RPMI8226 (cell line): ENCODE measurements around the gene TMEM86B.

Source experiments
- DNase-seq: peaks from one replicate; pipeline ENCODE4 v3.0.0-alpha.2; 2015

The TMEM86B gene

GRCh38 chr19:55256562-55257460 is 28.2 kb upstream of the TMEM86B start:
- peak; percentile 45 for DNase-seq

DNA sequence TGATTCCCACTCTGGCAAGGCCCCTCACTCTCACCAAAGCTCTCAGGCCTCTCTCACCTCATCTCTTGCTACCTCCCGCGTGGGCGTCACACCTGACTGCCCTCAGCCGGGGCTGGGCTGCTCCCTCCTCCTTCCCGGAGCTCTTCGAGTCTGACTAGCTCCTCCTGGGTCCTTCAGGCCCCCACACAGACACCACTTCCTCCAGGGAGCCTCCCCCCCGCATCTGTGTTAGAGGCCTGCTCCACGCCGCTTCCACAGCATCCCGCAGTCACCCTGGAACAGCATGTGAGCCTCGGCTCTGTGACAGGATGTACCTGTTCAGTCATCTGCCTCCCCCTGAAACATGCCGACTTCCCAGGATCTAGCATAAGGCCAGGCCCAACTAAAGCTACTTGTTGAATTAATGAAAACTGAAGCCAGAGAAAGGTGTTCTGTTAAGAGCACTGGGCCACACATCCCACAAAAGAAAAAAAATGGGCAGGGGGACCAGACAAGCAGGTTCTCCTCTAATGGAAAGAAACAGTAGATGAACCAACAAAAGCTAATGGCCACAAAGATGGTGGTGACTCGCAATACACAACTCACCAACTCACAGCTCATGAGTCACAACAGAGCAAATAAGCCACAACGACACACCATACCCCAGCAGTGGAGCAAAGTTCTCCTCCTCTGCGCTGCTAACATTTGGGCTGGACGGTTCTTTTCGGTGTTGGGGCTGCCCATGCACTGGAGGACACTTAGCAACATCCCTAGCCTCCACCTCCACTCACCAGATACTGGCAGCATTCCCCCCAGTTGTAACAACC is 27.3 kb upstream of the TMEM86B start:
- peak; percentile 41 for DNase-seq

DNA sequence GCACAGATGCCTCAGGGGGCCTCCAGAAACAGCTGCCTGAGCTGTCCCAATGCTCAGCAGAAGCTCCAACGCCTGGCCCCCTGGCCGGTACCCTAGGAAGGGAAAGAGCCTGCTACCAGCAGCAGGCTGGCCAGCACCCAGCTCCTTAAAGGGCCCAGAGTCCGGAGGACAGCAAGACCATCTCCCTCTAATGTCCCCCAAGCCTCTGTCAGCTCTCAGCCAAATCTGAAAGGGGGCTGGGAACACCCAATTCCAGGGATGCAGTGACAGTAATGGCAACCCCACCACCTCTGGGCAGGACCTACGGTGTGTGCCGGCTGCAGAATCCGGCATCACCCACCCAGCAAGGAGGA is 26.0 kb upstream of the TMEM86B start:
- DNase-seq = peak; percentile 20

GRCh38 chr19:55253842-55254624 is 25.5 kb upstream of the TMEM86B start:
- peak; percentile 91 for DNase-seq

- DNase-seq = no peak
Measured at GRCh38 chr19:55252760-55253663, 24.4 kb upstream of the TMEM86B start.

DNA sequence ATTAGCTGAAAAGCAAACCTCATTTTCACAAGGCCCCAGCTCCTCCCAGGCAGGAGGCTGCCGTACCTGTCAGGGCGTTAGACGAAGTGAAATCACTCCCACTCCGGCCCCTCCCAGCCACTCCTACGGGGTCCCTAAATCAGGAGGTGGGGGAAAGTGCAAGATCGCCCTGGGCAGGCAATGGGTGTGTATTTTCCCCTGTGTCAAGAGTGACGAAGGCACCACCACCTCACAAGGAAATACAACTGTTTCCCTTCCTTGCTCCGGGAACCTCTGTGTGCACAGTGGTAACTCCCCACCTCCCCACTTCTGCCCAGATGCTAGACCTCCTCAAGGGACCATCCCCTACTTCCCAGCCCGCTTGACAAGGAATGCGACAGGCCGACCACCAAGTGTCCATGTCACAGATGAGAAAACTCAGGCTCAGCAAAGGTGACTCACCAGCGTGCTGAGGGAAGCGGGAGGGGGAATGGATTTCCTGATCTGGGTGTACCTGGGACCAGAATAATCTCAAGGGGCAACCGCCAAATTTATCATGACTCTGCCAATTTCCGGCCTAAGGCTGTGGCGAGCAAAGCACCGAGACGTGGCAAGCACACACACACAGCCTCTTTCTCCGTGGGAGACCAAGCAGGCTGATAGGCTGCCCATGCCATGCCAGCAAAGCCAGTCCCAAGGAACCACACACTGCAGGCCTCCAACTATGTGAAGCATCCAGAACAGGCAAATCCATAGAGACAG is 22.9 kb upstream of the TMEM86B start:
- no peak for DNase-seq

- DNase-seq = no peak
Measured at GRCh38 chr19:55250262-55251036, 21.9 kb upstream of the TMEM86B start.

DNA sequence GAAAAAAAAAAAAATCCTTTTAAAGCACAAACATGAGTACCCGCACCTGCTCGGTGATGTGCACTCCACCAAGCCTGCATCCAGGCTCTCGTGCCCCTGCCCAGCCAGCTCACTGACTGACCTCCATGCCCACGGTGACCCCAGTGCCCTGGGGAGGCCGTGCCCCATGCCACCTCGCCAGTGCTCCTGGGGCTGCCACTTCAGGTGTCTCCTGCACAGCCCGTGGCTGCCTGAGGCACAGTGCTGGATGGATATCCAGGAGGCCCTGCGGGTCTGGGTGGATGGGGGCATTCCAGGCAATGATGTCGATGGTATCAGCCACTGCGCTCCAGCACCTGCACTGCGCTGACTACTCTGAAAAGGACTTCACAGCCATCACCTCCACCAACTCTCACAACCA is 21.3 kb upstream of the TMEM86B start:
- DNase-seq = no peak

GRCh38 chr19:55248704-55249103 is 20.1 kb upstream of the TMEM86B start:
- DNase-seq = no peak

DNA sequence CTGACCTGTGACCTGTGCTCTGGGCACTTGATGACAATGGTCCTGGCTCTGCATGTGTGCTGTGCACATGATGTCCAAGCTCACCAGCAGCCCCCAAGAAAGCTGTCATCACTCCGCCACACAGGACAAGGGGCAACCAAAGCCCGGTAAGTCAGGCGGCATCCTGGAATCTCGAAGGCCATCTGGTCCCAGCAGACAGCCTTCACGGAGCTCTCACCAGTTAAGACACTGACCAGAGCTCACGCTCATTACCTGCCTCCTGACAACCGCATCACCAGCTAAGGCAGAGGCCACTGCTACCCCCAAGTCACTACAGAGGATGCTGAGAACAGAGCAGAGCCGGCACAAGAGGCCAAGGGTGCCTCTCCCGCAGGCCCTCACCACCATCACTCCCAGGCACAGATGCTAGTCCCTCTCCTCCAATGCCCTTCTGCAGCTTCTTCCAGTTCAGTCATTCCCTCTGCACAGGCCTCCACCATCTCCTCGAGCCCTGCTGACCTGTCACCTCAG is 19.7 kb upstream of the TMEM86B start:
- no peak for DNase-seq

GRCh38 chr19:55247621-55248099 is 19.1 kb upstream of the TMEM86B start:
- no peak for DNase-seq

GRCh38 chr19:55246462-55247451 is 18.2 kb upstream of the TMEM86B start:
- no peak for DNase-seq

- no peak for DNase-seq
Measured at GRCh38 chr19:55245236-55245904, 16.8 kb upstream of the TMEM86B start.

GRCh38 chr19:55244004-55244680 is 15.6 kb upstream of the TMEM86B start:
- no peak for DNase-seq

DNA sequence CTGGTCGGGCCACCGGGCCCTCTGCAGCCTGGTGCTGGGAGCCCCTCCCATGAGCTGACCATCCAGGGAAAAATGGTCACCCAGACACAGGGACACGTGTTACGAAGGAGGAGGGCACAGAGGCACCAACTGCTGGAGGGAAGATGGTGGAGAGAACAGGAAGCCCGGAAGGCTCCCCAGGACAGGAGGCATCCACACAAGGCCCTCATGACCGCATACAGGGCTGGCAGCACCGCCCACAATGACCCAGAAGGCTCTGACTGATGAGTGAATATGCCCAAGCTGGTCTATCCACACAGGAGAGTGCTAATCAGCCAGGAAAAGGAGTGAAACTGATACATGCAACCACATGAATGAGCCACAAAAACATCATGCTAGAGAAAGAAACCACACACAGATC is 14.0 kb upstream of the TMEM86B start:
- DNase-seq = no peak

DNA sequence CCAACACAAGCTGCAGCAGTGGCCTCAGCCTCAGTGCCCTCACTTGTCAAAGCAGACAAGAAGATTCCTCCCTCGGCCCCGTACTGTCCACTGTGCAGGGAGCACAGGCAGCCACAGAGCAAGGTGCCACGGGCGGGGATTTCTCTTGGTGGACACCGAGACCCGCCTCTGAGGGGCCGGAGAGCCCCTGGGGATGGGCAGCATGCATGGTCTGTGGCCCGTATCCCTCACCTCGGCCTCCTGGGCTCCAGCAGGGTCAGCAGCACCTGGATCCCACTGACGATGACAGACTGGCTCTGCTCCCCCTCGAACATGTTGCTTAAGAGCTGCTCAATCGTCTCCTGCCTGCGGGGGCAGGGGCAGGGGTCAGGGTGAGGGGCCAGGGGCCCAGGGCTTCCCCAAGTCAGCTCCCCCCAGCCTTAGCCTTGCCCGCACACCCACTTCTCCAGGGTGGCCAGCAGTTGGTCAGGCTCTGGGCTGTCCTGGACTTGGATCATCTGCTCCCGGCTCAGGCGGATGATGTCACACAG is 13.4 kb upstream of the TMEM86B start:
- no peak for DNase-seq

- no peak for DNase-seq
Measured at GRCh38 chr19:55241143-55241934, 12.8 kb upstream of the TMEM86B start.
